C4-2B (cell line): ENCODE results near the gene FAM168A.
A peak's percentile ranks its signal among the peaks of the same experiment; 100 is the strongest.

Experiments
- H3K27ac ChIP-seq: fragments of 450-650 bp; 2 replicates; pipeline ENCODE4 v1.5.1; 2017
- CTCF ChIP-seq: fragments of 450-650 bp; conservative IDR thresholded peaks from 2 replicates; pipeline ENCODE4 v1.5.1; 2017; ENCODE audit warnings: mild to moderate bottlenecking
- ZFX ChIP-seq: fragments of 450-650 bp; IDR thresholded peaks from 2 replicates; pipeline ENCODE4 v1.6.1; 2017

FAM168A gene

GRCh38 chr11:73366265-73366610 is 231.7 kb downstream of the FAM168A start:
- no peak overlapping the region for H3K27ac ChIP-seq
- TF ChIP-seq ZFX = no peak
- TF ChIP-seq CTCF = no peak

GRCh38 chr11:73365352-73366264 is 232.3 kb downstream of the FAM168A start:
- H3K27ac ChIP-seq = no peak overlapping the region
- no peak for TF ChIP-seq CTCF
- TF ChIP-seq ZFX = no peak

- no peak overlapping the region for H3K27ac ChIP-seq
- TF ChIP-seq ZFX (no peak), CTCF (no peak)
Measured at GRCh38 chr11:73363147-73363546, 234.8 kb downstream of the FAM168A start.

GRCh38 chr11:73361953-73362776 is 235.7 kb downstream of the FAM168A start:
- H3K27ac ChIP-seq = no peak overlapping the region
- no peak for TF ChIP-seq ZFX
- no peak for TF ChIP-seq CTCF

GRCh38 chr11:73360743-73361369 is 237.1 kb downstream of the FAM168A start:
- TF ChIP-seq CTCF (no peak; the same call in 1 of the 2 replicates), ZFX (no peak)
- no peak overlapping the region for H3K27ac ChIP-seq

- peak; percentile 77 for TF ChIP-seq CTCF
- TF ChIP-seq ZFX = no peak
- no peak overlapping the region for H3K27ac ChIP-seq
Measured at GRCh38 chr11:73359930-73360742, 237.8 kb downstream of the FAM168A start.
